Astrocyte (in vitro differentiated cells and primary cell): Measurements from ENCODE around the gene HRH2.

Experiments used
- CTCF ChIP-seq: IDR thresholded peaks from 2 replicates; pipeline ENCODE4 v1.5.1; 2011; ENCODE audit warnings: low read depth, mild to moderate bottlenecking, inconsistent platforms, low read length, moderate library complexity; ENCODE audit not compliant: insufficient read depth
- EZH2 ChIP-seq: IDR thresholded peaks from 2 replicates; pipeline ENCODE4 v1.6.1; 2012; ENCODE audit warnings: mild to moderate bottlenecking, low read length, inconsistent platforms; ENCODE audit not compliant: insufficient read depth

GRCh38 chr5:175715627-175716522 lies 58.0 kb downstream of the HRH2 start:
- TF ChIP-seq CTCF (no peak), EZH2 (no peak)
